PC-3 (cell line): ENCODE measurements around the gene LRCOL1.
A peak's percentile ranks its signal among the peaks of the same experiment; 100 is the strongest.

Experiments used
- EZH2 ChIP-seq: fragments of 300-600 bp; sonication (generic); IDR thresholded peaks from one replicate; pipeline ENCODE4 v1.6.1; 2017; ENCODE audit warnings: antibody characterized with exemption, mild to moderate bottlenecking, low read length; ENCODE audit not compliant: unreplicated experiment
- TF ChIP-seq, protein P1 (sequence below): fragments of 300-600 bp; sonication (generic); conservative IDR thresholded peaks from 2 replicates; pipeline ENCODE4 v1.5.1; 2017; ENCODE audit warnings: antibody characterized with exemption, low read depth, mild to moderate bottlenecking, low read length

DNA sequence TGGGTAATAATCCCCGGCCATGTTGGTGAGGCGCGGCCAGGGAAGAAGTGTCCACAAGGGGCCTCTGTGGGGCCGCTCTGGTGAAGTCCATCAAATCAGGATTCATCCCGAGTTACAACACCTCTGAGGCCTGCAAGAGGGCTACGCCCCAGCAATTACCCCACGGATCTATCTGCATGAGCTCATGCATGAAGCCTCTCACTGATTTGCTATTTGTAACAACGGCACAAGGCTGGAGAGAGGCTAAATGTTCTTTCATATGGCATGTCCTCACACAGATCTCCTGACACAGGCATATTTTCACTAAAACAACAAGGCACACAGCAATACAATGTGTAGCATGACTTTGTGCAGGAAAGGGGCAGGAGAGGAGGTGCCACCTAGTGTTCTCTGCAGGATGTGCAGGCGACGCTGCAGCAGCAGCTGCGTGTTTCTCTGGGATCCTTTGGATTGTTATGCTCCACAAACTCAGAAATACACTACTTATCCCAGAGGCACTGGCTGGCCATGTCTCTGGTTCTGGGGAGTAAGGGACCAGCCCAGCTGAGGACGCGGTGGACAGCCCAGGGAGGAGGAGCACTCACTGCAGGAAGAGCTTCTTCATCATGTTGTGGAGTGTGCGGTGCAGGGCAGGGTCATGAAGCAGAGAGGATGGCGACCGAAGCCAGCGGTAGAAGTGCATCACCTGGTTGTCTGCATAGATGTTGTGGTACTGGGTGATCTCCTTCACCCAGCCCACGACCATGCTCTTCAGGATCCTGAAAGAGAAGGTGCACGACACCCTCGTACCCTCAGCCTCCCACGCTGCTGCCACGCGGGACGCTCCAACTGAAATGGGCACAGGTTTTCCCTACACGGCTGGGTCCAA lies 28.4 kb upstream of the LRCOL1 start:
- TF ChIP-seq, protein P1, sequence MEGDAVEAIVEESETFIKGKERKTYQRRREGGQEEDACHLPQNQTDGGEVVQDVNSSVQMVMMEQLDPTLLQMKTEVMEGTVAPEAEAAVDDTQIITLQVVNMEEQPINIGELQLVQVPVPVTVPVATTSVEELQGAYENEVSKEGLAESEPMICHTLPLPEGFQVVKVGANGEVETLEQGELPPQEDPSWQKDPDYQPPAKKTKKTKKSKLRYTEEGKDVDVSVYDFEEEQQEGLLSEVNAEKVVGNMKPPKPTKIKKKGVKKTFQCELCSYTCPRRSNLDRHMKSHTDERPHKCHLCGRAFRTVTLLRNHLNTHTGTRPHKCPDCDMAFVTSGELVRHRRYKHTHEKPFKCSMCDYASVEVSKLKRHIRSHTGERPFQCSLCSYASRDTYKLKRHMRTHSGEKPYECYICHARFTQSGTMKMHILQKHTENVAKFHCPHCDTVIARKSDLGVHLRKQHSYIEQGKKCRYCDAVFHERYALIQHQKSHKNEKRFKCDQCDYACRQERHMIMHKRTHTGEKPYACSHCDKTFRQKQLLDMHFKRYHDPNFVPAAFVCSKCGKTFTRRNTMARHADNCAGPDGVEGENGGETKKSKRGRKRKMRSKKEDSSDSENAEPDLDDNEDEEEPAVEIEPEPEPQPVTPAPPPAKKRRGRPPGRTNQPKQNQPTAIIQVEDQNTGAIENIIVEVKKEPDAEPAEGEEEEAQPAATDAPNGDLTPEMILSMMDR, result peak; percentile 93
- TF ChIP-seq EZH2, result no peak
